GM18951 (cell line): ENCODE measurements around the gene TEX9.
"Not testable (repeated sequence)": the region's sequence is repeated elsewhere in the genome, so short reads cannot be mapped to it uniquely, and the experiment has no call there.

Source experiments
- POLR2A ChIP-seq: IDR thresholded peaks from 4 replicates; pipeline ENCODE4 v1.6.1; 2011; ENCODE audit warnings: mild to moderate bottlenecking; ENCODE audit not compliant: insufficient read length, insufficient read depth; ENCODE audit errors: extremely low read depth
- in situ Hi-C: fragments of 300-500 bp; cut with MboI; formaldehyde crosslinking; loops from one replicate; pipeline ENCODE4 v1.12.0; 2022; ENCODE audit warnings: low sequenced_read_pairs, mixed read lengths, inconsistent platforms; ENCODE audit not compliant: unreplicated experiment

TEX9 gene

DNA sequence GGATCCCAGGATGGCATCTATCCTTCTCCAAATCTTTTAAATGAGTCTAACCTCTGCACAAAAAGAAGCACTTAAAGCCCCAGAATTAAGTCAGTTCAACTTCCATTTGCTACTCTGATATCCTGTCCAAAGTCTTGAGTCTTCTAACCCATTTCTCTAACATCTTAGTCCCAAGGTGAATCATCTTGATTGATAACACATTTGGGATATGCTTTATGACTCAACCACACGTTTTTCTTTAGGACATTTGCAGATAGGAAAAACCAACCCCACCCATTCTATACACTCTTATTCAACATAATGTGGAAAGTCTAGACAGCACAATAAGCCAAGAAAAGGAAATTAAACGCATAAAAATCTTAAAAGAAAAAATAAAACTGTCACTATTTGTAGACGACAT lies 18.8 kb upstream of the TEX9 start:
- TF ChIP-seq POLR2A, result no peak
- in situ Hi-C loops, result no loop called here

DNA sequence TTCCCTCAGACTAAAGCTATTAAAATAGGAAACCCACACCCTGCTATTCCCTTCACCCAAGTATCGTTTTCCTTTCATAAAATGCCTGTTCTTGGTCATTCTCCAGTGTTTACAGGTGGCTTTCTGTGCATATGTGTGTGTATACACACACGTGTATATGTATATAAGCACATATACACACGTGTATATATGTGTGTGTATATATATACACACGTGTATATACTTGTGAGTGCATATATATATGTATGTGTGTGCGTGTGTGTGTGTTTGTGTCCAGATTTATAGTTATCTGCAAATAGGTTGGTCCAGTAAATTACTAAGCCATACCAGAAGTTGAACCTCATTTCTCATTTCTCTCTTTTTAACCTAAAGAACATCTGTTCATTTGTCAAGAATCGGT lies 15.7 kb upstream of the TEX9 start:
- no peak for TF ChIP-seq POLR2A
- in situ Hi-C loops, result no loop called here

GRCh38 chr15:56351353-56351752 lies 13.9 kb upstream of the TEX9 start:
- in situ Hi-C loops, result no loop called here
- TF ChIP-seq POLR2A, result no peak

DNA sequence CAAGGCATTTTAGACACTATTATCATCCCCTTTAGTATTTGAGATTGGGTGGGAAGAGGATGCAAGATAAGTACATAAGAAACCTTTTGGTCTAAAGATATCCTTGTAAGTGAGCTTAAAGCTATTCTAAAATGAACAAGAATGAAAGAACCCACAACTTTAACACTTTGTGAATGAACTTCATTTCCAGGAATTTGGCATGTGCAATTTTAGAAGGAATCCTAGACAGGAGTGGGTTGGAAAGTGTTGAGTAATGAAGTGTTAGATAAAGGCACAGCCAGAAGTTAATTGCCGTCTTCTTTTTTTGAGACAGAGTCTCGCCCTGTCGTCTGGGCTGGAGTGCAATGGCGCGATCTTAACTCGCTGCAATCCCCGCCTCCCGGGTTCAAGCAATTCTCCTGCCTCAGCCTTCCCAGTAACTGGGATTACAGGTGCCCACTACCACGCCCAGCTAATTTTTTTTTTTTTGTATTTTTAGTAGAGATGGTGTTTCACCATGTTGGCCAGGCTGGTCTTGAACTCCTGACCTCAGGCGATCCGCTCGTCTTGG lies 13.2 kb upstream of the TEX9 start:
- no peak for TF ChIP-seq POLR2A
- in situ Hi-C loops, result no loop called here

DNA sequence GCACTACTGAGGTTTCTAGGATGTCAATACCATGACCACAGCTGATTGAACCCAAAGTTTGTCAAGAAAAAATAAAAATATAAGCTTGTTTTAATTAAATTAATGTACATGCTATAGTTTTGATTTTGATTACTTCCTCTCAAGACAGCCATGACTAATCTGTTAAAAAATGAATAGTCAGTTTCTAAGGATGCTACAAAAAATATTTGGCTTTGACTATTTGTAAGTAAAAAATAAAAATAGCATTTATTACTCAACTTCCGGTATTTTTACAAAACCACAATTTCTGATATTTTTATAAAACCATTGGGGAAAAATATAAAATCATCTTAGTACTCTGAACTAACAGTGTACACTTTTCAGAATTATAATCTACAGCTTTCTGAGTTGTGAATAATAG lies 12.1 kb upstream of the TEX9 start:
- no peak for TF ChIP-seq POLR2A
- in situ Hi-C loops, result no loop called here

DNA sequence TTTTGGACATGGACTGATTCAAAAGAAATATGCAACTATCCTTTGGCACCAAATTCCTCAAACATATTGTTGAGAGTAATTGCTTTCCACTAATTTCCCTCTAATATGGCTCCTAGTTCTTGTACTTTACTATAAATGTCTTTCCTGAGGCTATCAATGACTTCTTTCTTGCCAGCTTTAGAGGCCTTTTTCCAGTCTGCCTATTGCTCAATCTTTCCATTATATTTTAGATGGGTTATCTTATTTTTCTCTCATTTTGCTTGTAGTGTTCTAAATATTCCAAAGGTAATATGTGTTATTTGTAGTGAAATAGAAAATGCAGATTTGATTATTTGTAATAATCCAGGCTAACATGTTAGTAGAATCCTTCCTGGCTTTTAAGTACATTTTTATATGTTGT lies 11.5 kb upstream of the TEX9 start:
- no peak for TF ChIP-seq POLR2A
- in situ Hi-C loops, result no loop called here

GRCh38 chr15:56356616-56357015 lies 8.6 kb upstream of the TEX9 start:
- in situ Hi-C loops, result no loop called here
- no peak for TF ChIP-seq POLR2A

GRCh38 chr15:56358604-56359003 lies 6.6 kb upstream of the TEX9 start:
- in situ Hi-C loops, result no loop called here
- no peak for TF ChIP-seq POLR2A

- no peak for TF ChIP-seq POLR2A
- in situ Hi-C loops, result no loop called here
Measured at GRCh38 chr15:56361987-56362386, 3.2 kb upstream of the TEX9 start.

GRCh38 chr15:56366211-56366610 lies 985 bp downstream of the TEX9 start:
- no peak for TF ChIP-seq POLR2A
- in situ Hi-C loops, result no loop called here

GRCh38 chr15:56367156-56367555 lies 1.9 kb downstream of the TEX9 start:
- no peak for TF ChIP-seq POLR2A

DNA sequence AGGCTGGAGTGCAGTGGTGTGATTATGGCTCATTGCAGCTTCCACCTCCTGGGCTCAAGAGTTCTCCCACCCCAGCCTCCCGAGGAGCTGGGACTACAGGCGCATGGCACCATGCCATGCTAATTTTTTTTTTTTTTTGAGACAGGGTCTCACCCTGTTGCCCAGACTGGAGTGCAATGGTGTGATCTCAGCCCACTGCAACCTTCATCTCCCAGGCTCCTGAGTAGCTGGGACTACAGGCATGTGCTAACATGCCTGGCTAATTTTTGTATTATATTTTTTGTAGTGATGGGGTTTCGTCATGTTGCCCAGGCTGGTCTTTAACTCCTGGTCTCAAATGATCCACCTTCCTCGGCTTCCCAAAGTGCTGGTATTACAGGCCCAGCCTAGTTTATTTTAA lies 4.0 kb downstream of the TEX9 start:
- no peak for TF ChIP-seq POLR2A
- in situ Hi-C loops, result no loop called here

More at GRCh38 chr15:56367156-56367555, 1.9 kb downstream of the TEX9 start:
- in situ Hi-C loops, result no loop called here

GRCh38 chr15:56371495-56372147 lies 6.4 kb downstream of the TEX9 start:
- in situ Hi-C loops, result no loop called here
- no peak for TF ChIP-seq POLR2A

GRCh38 chr15:56374693-56375092 lies 9.5 kb downstream of the TEX9 start:
- in situ Hi-C loops, result not testable (repeated sequence)

DNA sequence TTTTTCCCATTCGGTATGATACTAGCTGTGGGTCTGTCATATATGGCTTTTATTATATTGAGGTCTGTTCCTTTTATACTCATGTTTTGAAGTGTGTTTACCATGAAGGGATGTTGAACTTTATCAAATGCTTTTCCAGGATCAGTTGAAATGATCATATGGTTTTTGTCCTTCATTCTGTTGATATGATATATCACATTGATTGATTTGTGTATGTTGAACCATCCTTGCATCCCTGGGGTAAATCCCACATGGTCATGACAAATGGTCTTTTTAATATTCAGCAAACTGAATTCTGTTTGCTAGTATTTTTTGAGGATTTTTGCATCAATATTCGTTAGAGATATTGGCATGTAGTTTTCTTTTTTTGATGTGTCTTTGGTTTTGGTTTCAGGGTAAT lies 12.6 kb downstream of the TEX9 start:
- in situ Hi-C loops, result not testable (repeated sequence)
